Measurements from ENCODE around the gene IL18R1.

IL18R1 gene

DNA sequence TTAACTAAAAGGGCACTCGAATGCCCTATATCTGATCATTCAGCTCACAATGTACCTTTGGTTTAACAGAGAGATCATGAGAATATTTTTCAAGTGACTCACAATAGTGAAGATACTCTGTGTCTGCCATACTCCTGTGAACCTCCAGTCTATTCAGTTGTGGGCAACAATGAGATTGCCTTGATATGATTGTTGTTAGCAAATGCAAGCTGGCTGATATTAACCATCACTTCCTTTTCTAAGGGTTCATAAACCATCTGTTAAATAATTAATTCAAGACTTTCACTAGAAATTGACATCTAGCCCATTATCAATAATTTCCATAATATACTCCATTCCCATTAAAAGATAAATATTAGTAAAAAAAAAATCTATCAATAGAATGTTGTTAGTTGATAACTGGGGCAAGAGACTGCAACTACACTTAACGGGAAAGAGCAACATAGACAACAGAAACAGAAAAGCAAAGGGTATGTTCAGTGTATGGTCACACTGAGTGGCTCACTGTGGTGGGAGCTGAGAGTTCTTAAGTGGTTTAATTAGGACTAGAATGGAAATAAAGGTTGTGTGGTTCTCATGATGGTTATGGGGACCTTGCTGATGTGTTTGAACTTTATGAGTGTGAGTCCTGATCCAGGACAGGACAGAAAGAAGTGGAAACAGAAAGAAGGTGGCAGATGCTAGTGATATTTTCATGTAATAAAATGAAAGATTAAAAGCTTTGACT lies 79.2 kb downstream of the IL18R1 start:
- no peak for DNase-seq (ENCODE audit: extremely low read depth, low read depth)
- no peak for TF ChIP-seq CTCF (IDR thresholded peaks at IDR 0.05; ENCODE audit: low read depth, low read length)

DNA sequence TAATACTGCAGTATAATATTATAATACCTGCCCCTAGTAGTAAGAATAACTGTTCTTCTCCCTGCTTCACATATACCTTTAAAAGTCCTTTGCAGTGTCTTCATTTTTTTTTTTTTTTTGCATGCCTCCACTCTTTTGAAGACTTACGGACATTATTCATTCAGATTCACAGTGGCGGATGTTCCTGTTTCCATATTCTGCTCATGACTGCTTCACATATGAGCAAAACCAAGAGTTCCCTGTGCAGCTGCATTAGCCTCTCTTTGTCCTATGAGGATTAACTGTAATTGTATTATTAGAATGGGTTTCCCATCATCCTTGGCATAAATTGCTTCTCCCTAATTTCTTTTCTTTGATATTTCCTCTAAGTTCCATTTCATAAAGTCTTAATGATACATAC lies 80.1 kb downstream of the IL18R1 start:
- DNase-seq (ENCODE audit: extremely low read depth, low read depth) = no peak
- TF ChIP-seq CTCF (IDR thresholded peaks at IDR 0.05; ENCODE audit: low read depth, low read length) = no peak

- DNase-seq (ENCODE audit: extremely low read depth, low read depth) = no peak
- TF ChIP-seq CTCF (IDR thresholded peaks at IDR 0.05; ENCODE audit: low read depth, low read length) = no peak
These were observed 80.7 kb downstream of the IL18R1 start for GRCh38 chr2:102436323-102436722.

- no peak for TF ChIP-seq CTCF (IDR thresholded peaks at IDR 0.05; ENCODE audit: low read depth, low read length)
- no peak for DNase-seq (ENCODE audit: extremely low read depth, low read depth)
These were observed 81.5 kb downstream of the IL18R1 start for GRCh38 chr2:102437122-102437521.

DNA sequence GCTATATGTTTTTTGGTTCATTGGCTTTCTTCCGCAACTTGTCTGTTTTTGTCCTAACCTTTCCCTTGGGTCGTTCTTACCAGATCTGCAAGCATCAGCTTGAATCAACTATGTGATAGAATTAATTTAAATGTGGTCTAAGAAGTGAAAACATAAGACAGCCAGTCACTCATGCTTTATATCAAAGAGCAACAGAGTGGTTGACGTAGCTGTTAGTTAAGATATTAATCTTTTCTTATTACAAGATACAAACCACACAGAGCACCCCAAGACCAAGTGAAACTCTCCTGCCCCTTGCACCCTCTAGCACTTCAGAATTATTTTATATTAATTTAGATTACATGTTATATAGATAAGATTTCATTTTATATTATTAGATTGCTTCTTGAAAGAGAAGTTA lies 82.5 kb downstream of the IL18R1 start:
- no peak for DNase-seq (ENCODE audit: extremely low read depth, low read depth)
- no peak for TF ChIP-seq CTCF (IDR thresholded peaks at IDR 0.05; ENCODE audit: low read depth, low read length)

GRCh38 chr2:102438578-102438977 lies 83.0 kb downstream of the IL18R1 start:
- no peak for TF ChIP-seq CTCF (IDR thresholded peaks at IDR 0.05; ENCODE audit: low read depth, low read length)
- no peak for DNase-seq (ENCODE audit: extremely low read depth, low read depth)

- DNase-seq (ENCODE audit: extremely low read depth, low read depth) = no peak
- no peak for TF ChIP-seq CTCF (IDR thresholded peaks at IDR 0.05; ENCODE audit: low read depth, low read length)
These were observed 83.6 kb downstream of the IL18R1 start for GRCh38 chr2:102439065-102439695.

Measured in AG09319 (cell line).